ENCODE results near the gene MAGI1.

The MAGI1 gene

GRCh38 chr3:65439641-65440284 is 599.0 kb downstream of the MAGI1 start:
- H3K4me2 ChIP-seq (ENCODE audit: low read length, poor library complexity, severe bottlenecking): no peak overlapping the region
- no peak overlapping the region for H4K91ac ChIP-seq (ENCODE audit: low read length)
- no peak overlapping the region for H3K23ac ChIP-seq (ENCODE audit: low read length in 2 of 2)
- H3K14ac ChIP-seq (ENCODE audit: low read length in 2 of 2): no peak overlapping the region
- no peak overlapping the region for H4K8ac ChIP-seq (ENCODE audit: low read length)
- no peak overlapping the region for H2AK5ac ChIP-seq (ENCODE audit: low read length, severe bottlenecking)
- no peak overlapping the region for H3K9ac ChIP-seq (ENCODE audit: low read length)
- H3K4me3 ChIP-seq (ENCODE audit: insufficient read depth in 1 of 2, low read depth in 1 of 2, low read length in 2 of 2): no peak overlapping the region
- H3K27ac ChIP-seq (ENCODE audit: low read length, poor library complexity, severe bottlenecking): no peak overlapping the region
- H2AFZ ChIP-seq (ENCODE audit: low read depth, low read length): no peak overlapping the region
- H2BK120ac ChIP-seq (ENCODE audit: low read depth, low read length): no peak overlapping the region
- no peaks in the 10 kb centered on the region for H3K27me3 ChIP-seq (ENCODE audit: control insufficient read depth in 1 of 2, insufficient read depth in 1 of 2, low read length in 2 of 2)
- peaks cover 0 to 34% of the 10 kb centered on the region in 2 experiments for H3K36me3 ChIP-seq (ENCODE audit: control insufficient read depth in 1 of 2, insufficient read depth in 2 of 2, low read depth in 1 of 2, low read length in 2 of 2)
- H3K79me1 ChIP-seq (replicated peaks; ENCODE audit: low read length, poor library complexity, severe bottlenecking): no peaks in the 10 kb centered on the region
- no peak overlapping the region for H2BK12ac ChIP-seq (ENCODE audit: low read length in 2 of 2)
- peak; percentile 75 for DNase-seq
- H3K4me1 ChIP-seq (ENCODE audit: control insufficient read depth, insufficient read depth, low read depth, low read length): no peaks in the 10 kb centered on the region
- no peak overlapping the region for H3K18ac ChIP-seq (ENCODE audit: low read depth in 1 of 2, low read length in 2 of 2)
- 14% methylated on average over 4 of the region's 6 CpGs for WGBS
- no peak overlapping the region for H3K4ac ChIP-seq (ENCODE audit: low read depth in 1 of 2, low read length in 2 of 2)
- H3K9me3 ChIP-seq (ENCODE audit: control insufficient read depth, low read length): no peaks in the 10 kb centered on the region
- H2BK5ac ChIP-seq (ENCODE audit: low read depth, low read length, poor library complexity, severe bottlenecking): no peak overlapping the region
- no peak overlapping the region for H2BK15ac ChIP-seq (ENCODE audit: low read depth, poor library complexity, severe bottlenecking)

- H4K91ac ChIP-seq (ENCODE audit: low read length): no peak overlapping the region
- no peak overlapping the region for H3K27ac ChIP-seq (ENCODE audit: low read length, poor library complexity, severe bottlenecking)
- no peak overlapping the region for H3K9ac ChIP-seq (ENCODE audit: low read length)
- H3K9me3 ChIP-seq (ENCODE audit: control insufficient read depth, low read length): no peaks in the 10 kb centered on the region
- no peak overlapping the region for H2AK5ac ChIP-seq (ENCODE audit: low read length, severe bottlenecking)
- H2BK12ac ChIP-seq (ENCODE audit: low read length in 2 of 2): no peak overlapping the region
- no peak overlapping the region for H2BK5ac ChIP-seq (ENCODE audit: low read depth, low read length, poor library complexity, severe bottlenecking)
- no peak overlapping the region for H3K14ac ChIP-seq (ENCODE audit: low read length in 2 of 2)
- no peak overlapping the region for H3K23ac ChIP-seq (ENCODE audit: low read length in 2 of 2)
- H2BK120ac ChIP-seq (ENCODE audit: low read depth, low read length): no peak overlapping the region
- no peaks in the 10 kb centered on the region for H3K27me3 ChIP-seq (ENCODE audit: control insufficient read depth in 1 of 2, insufficient read depth in 1 of 2, low read length in 2 of 2)
- H3K18ac ChIP-seq (ENCODE audit: low read depth in 1 of 2, low read length in 2 of 2): no peak overlapping the region
- no peak for DNase-seq
- no peak overlapping the region for H2AFZ ChIP-seq (ENCODE audit: low read depth, low read length)
- H3K4me2 ChIP-seq (ENCODE audit: low read length, poor library complexity, severe bottlenecking): no peak overlapping the region
- no peak overlapping the region for H2BK15ac ChIP-seq (ENCODE audit: low read depth, poor library complexity, severe bottlenecking)
- no peaks in the 10 kb centered on the region for H3K4me1 ChIP-seq (ENCODE audit: control insufficient read depth, insufficient read depth, low read depth, low read length)
- no peak overlapping the region for H4K8ac ChIP-seq (ENCODE audit: low read length)
- no peak overlapping the region for H3K4me3 ChIP-seq (ENCODE audit: insufficient read depth in 1 of 2, low read depth in 1 of 2, low read length in 2 of 2)
- H3K4ac ChIP-seq (ENCODE audit: low read depth in 1 of 2, low read length in 2 of 2): no peak overlapping the region
- no CpG with 5 or more reads among the region's 1 CpG for WGBS
- no peaks in the 10 kb centered on the region for H3K79me1 ChIP-seq (replicated peaks; ENCODE audit: low read length, poor library complexity, severe bottlenecking)
- peaks cover 0 to 34% of the 10 kb centered on the region in 2 experiments for H3K36me3 ChIP-seq (ENCODE audit: control insufficient read depth in 1 of 2, insufficient read depth in 2 of 2, low read depth in 1 of 2, low read length in 2 of 2)
Observed at GRCh38 chr3:65438612-65439011, 600.1 kb downstream of the MAGI1 start.

DNA sequence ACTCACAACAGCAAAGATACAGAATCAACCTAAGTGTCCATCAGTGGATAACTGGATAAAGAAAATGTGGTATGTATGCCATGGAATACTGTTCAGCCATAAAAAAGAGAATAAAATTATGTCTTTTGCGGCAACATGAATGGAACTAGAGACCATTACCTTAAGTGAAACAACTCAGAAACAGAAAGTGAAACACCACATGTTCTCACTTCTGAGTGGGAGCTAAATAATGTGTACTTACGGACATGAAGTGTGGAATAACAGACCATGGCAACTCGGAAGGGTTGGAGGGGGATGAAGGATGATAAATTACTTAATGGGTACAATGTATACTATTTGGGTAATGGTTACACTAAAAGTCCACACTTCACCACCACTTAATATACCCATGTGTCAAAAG is 600.6 kb downstream of the MAGI1 start:
- Histone ChIP-seq H3K4me2 (ENCODE audit: low read length, poor library complexity, severe bottlenecking) (no peak overlapping the region), H2AK5ac (ENCODE audit: low read length, severe bottlenecking) (no peak overlapping the region), H3K14ac (ENCODE audit: low read length in 2 of 2) (no peak overlapping the region), H3K36me3 (ENCODE audit: control insufficient read depth in 1 of 2, insufficient read depth in 2 of 2, low read depth in 1 of 2, low read length in 2 of 2) (peaks cover 0 to 34% of the 10 kb centered on the region in 2 experiments), H3K9ac (ENCODE audit: low read length) (no peak overlapping the region), H3K27me3 (ENCODE audit: control insufficient read depth in 1 of 2, insufficient read depth in 1 of 2, low read length in 2 of 2) (no peaks in the 10 kb centered on the region), H2BK120ac (ENCODE audit: low read depth, low read length) (no peak overlapping the region), H3K18ac (ENCODE audit: low read depth in 1 of 2, low read length in 2 of 2) (no peak overlapping the region), H2BK15ac (ENCODE audit: low read depth, poor library complexity, severe bottlenecking) (no peak overlapping the region), H3K9me3 (ENCODE audit: control insufficient read depth, low read length) (no peaks in the 10 kb centered on the region), H4K8ac (ENCODE audit: low read length) (no peak overlapping the region), H3K23ac (ENCODE audit: low read length in 2 of 2) (no peak overlapping the region), H3K4ac (ENCODE audit: low read depth in 1 of 2, low read length in 2 of 2) (no peak overlapping the region), H2BK5ac (ENCODE audit: low read depth, low read length, poor library complexity, severe bottlenecking) (no peak overlapping the region), H3K4me1 (ENCODE audit: control insufficient read depth, insufficient read depth, low read depth, low read length) (no peaks in the 10 kb centered on the region), H2AFZ (ENCODE audit: low read depth, low read length) (no peak overlapping the region), H3K4me3 (ENCODE audit: insufficient read depth in 1 of 2, low read depth in 1 of 2, low read length in 2 of 2) (no peak overlapping the region), H3K79me1 (replicated peaks; ENCODE audit: low read length, poor library complexity, severe bottlenecking) (no peaks in the 10 kb centered on the region), H3K27ac (ENCODE audit: low read length, poor library complexity, severe bottlenecking) (no peak overlapping the region), H4K91ac (ENCODE audit: low read length) (no peak overlapping the region), H2BK12ac (ENCODE audit: low read length in 2 of 2) (no peak overlapping the region)
- WGBS: no CpG with 5 or more reads among the region's 3 CpGs
- no peak for DNase-seq

- Histone ChIP-seq H3K4me2 (ENCODE audit: low read length, poor library complexity, severe bottlenecking) (no peak overlapping the region), H3K4me1 (ENCODE audit: control insufficient read depth, insufficient read depth, low read depth, low read length) (no peaks in the 10 kb centered on the region), H4K91ac (ENCODE audit: low read length) (no peak overlapping the region), H2BK15ac (ENCODE audit: low read depth, poor library complexity, severe bottlenecking) (no peak overlapping the region), H3K36me3 (ENCODE audit: control insufficient read depth in 1 of 2, insufficient read depth in 2 of 2, low read depth in 1 of 2, low read length in 2 of 2) (peaks cover 0 to 37% of the 10 kb centered on the region in 2 experiments), H2AK5ac (ENCODE audit: low read length, severe bottlenecking) (no peak overlapping the region), H3K18ac (ENCODE audit: low read depth in 1 of 2, low read length in 2 of 2) (no peak overlapping the region), H3K27ac (ENCODE audit: low read length, poor library complexity, severe bottlenecking) (no peak overlapping the region), H2BK12ac (ENCODE audit: low read length in 2 of 2) (no peak overlapping the region), H4K8ac (ENCODE audit: low read length) (no peak overlapping the region), H3K23ac (ENCODE audit: low read length in 2 of 2) (no peak overlapping the region), H2BK120ac (ENCODE audit: low read depth, low read length) (no peak overlapping the region), H2BK5ac (ENCODE audit: low read depth, low read length, poor library complexity, severe bottlenecking) (no peak overlapping the region), H3K4me3 (ENCODE audit: insufficient read depth in 1 of 2, low read depth in 1 of 2, low read length in 2 of 2) (no peak overlapping the region), H3K79me1 (replicated peaks; ENCODE audit: low read length, poor library complexity, severe bottlenecking) (no peaks in the 10 kb centered on the region), H3K27me3 (ENCODE audit: control insufficient read depth in 1 of 2, insufficient read depth in 1 of 2, low read length in 2 of 2) (no peaks in the 10 kb centered on the region), H3K4ac (ENCODE audit: low read depth in 1 of 2, low read length in 2 of 2) (no peak overlapping the region), H3K9me3 (ENCODE audit: control insufficient read depth, low read length) (no peaks in the 10 kb centered on the region), H2AFZ (ENCODE audit: low read depth, low read length) (no peak overlapping the region), H3K14ac (ENCODE audit: low read length in 2 of 2) (no peak overlapping the region), H3K9ac (ENCODE audit: low read length) (no peak overlapping the region)
- no CpG with 5 or more reads among the region's 1 CpG for WGBS
- DNase-seq: peak; percentile 49
Observed at GRCh38 chr3:65436580-65436979, 602.1 kb downstream of the MAGI1 start.
